Sigmoid colon (tissue), 7 donors: Measurements from ENCODE around the gene LEFTY2. TPM values are rescaled to one million over a fixed set of nuclear protein-coding genes. Genes with fewer than 3 reads are reported as not detected.

Source experiments
- DNase-seq: peaks from one replicate; pipeline ENCODE4 v3.0.0-alpha.2; 2019
- H3K27ac ChIP-seq, 4 donors: fragments of 200-600 bp; sonication (generic); one replicate each; pipeline ENCODE4 v1.5.1; 2016 to 2019; ENCODE audit warnings: mild to moderate bottlenecking in 1 of 4
- H3K27me3 ChIP-seq, 3 donors: fragments of 200-600 bp; sonication (generic); one replicate each; pipeline ENCODE4 v1.5.1; 2019; ENCODE audit warnings: mild to moderate bottlenecking in 1 of 3
- H3K36me3 ChIP-seq, 4 donors: fragments of 200-600 bp; sonication (generic); one replicate each; pipeline ENCODE4 v1.5.1; 2016 to 2019
- H3K4me1 ChIP-seq, 4 donors: fragments of 200-600 bp; sonication (generic); one replicate each; pipeline ENCODE4 v1.5.1; 2017 to 2019
- H3K4me3 ChIP-seq, 4 donors: fragments of 200-600 bp; sonication (generic); one replicate each; pipeline ENCODE4 v1.5.1; 2017 to 2019; ENCODE audit warnings: mild to moderate bottlenecking in 2 of 4, moderate library complexity in 1 of 4
- H3K9me3 ChIP-seq, 4 donors: fragments of 200-600 bp in 3 of 4; sonication (generic) in 3 of 4; one replicate each; pipeline versions ENCODE4 v1.5.1 to v1.6.1; 2013 to 2019
- EP300 ChIP-seq, 4 donors: sonication (generic); formaldehyde crosslinking; IDR thresholded peaks; one replicate each; pipeline ENCODE4 v1.6.1; 2017; ENCODE audit warnings: antibody characterized with exemption in 4 of 4
- POLR2A ChIP-seq, 2 donors: fragments of 450-650 bp; IDR thresholded peaks; one replicate each; pipeline ENCODE4 v1.6.1; 2016; ENCODE audit warnings: antibody characterized with exemption in 2 of 2, mild to moderate bottlenecking in 2 of 2, moderate library complexity in 2 of 2
- POLR2AphosphoS5 ChIP-seq, 4 donors: sonication (generic); formaldehyde crosslinking; IDR thresholded peaks; one replicate each; pipeline ENCODE4 v1.6.1; 2017; ENCODE audit warnings: antibody characterized with exemption in 4 of 4
- WGBS, 2 donors: extraction: QIAGEN DNeasy Blood & Tissue Kit; methylation state at CpG; one replicate each; pipeline ENCODE4 v1.1.7; 2013; 5-methylcytosine and 5-hydroxymethylcytosine counted together
- intact Hi-C: fragments of 100-400 bp; cut with DNase I; formaldehyde crosslinking; loops from one replicate; pipeline ENCODE4 v1.15.1; 2023
- polyA plus RNA-seq, 3 donors: library from polyadenylated mRNA; stranded (reverse); fragments of 200-250 nt; gene quantifications; one replicate each; pipeline ENCODE4 v1.2.3, GENCODE V29; 2013
- total RNA-seq, 4 donors: library from RNA; depleted of rRNA; stranded (reverse); fragments of >200 nt; gene quantifications; one replicate each; pipeline ENCODE4 v1.1.0, GENCODE V29; 2016
- TF ChIP-seq, protein P1 (sequence below), 4 experiments: fragments of 450-650 bp in 3 of 4; fragments of 200-600 bp in 1 of 4; IDR thresholded peaks; one replicate each; pipeline ENCODE4 v1.5.1; 2016 to 2019; ENCODE audit warnings: antibody characterized with exemption in 4 of 4, mild to moderate bottlenecking in 3 of 4, moderate library complexity in 2 of 4
- donor health status: healthy with polysubstance abuse.
- donor health status: Bipolar disorder and iron deficiency.
- donor health status: healthy.

LEFTY2 gene
- total and polyA plus RNA-seq, 7 donors = 0.71 to 15.6 (median 3.0) TPM; not detected in 3

DNA sequence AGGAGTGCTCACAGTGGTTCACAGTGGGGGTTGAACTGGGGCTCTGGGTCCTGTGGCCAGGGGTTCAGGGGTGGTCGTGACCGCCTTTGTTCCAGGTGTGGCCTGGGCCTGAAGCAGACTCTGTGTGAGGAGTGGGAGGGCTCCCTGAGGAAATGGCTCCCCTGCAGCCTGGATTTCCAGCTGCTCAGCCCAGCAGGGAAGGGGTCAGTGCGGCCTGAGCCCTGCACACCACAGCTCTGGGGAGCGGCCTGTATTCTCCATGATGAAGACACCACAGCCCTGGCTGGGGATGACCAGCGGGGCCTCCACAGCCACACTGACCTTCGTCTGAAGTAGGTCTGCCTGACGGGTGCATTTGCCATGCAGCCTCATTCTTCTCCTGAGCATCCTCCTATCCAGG is 33.7 kb downstream of the LEFTY2 start:
- Histone ChIP-seq H3K4me1 (peaks cover 0 to 11% (median 9%) of the 10 kb centered on the region in 4 donors), H3K27ac (no peak overlapping the region), H3K27me3 (no peaks in the 10 kb centered on the region), H3K36me3 (no peaks in the 10 kb centered on the region), H3K4me3 (no peak overlapping the region), H3K9me3 (no peaks in the 10 kb centered on the region)
- intact Hi-C loops = no loop called here
- TF ChIP-seq POLR2AphosphoS5 (IDR thresholded peaks at IDR 0.05) (no peak), EP300 (IDR thresholded peaks at IDR 0.05) (no peak), POLR2A (IDR thresholded peaks at IDR 0.05) (no peak)
- TF ChIP-seq, protein P1, sequence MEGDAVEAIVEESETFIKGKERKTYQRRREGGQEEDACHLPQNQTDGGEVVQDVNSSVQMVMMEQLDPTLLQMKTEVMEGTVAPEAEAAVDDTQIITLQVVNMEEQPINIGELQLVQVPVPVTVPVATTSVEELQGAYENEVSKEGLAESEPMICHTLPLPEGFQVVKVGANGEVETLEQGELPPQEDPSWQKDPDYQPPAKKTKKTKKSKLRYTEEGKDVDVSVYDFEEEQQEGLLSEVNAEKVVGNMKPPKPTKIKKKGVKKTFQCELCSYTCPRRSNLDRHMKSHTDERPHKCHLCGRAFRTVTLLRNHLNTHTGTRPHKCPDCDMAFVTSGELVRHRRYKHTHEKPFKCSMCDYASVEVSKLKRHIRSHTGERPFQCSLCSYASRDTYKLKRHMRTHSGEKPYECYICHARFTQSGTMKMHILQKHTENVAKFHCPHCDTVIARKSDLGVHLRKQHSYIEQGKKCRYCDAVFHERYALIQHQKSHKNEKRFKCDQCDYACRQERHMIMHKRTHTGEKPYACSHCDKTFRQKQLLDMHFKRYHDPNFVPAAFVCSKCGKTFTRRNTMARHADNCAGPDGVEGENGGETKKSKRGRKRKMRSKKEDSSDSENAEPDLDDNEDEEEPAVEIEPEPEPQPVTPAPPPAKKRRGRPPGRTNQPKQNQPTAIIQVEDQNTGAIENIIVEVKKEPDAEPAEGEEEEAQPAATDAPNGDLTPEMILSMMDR (IDR thresholded peaks at IDR 0.05) = no peak
- WGBS, 2 donors = 95 to 96% methylated on average over 7 of the region's 7 CpGs
- no peak for DNase-seq

DNA sequence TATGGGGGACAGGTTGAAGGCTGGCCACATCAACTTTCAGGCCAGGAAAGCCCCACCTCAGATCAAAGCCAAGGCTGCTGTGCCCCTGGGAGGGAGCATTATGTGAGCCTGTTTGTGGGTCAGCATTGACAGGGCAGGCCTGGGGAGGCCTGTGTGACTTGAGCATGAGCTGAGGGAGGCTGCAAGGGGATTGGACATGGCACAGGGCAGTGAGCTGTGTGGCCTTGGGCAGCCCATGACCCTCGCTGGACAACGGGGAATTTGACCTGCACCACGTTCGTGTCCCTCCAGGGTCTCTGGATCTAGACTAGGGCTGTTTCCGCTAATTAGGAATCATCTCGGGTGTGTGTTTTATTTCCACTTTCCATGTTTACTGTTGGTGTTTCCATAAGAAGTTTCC is 34.6 kb downstream of the LEFTY2 start:
- Histone ChIP-seq H3K36me3 (no peaks in the 10 kb centered on the region), H3K27ac (no peak overlapping the region), H3K4me3 (no peak overlapping the region), H3K9me3 (no peaks in the 10 kb centered on the region), H3K27me3 (no peaks in the 10 kb centered on the region), H3K4me1 (peaks cover 0 to 6% (median 6%) of the 10 kb centered on the region in 4 donors)
- no peak for DNase-seq
- intact Hi-C loops = no loop called here
- 90 to 92% methylated on average over 6 of the region's 6 CpGs for WGBS, 2 donors
- TF ChIP-seq, protein P1 (IDR thresholded peaks at IDR 0.05) = no peak
- no peak for TF ChIP-seq EP300 (IDR thresholded peaks at IDR 0.05)
- TF ChIP-seq POLR2A (IDR thresholded peaks at IDR 0.05) = no peak

DNA sequence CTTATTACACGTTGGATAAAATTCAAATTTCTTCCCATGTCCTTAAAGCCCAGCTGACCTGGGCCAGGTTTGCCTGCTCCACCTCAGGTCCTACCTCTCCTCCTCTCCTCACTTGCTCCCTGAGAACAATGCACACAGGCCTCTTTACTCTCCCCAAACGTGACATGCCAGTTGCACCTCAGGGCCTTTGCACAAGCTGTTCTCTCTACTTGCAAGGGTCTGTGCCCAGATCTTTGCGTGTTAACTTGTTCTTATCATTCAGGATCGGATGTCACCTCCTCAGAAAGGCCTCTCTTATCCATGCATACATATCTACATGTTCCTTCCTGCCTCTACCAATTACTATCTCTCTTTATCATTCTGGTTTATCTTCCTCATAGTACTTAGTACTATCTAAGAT is 37.4 kb downstream of the LEFTY2 start:
- Histone ChIP-seq H3K4me3 (no peak overlapping the region), H3K27ac (no peak overlapping the region), H3K9me3 (no peaks in the 10 kb centered on the region), H3K36me3 (no peaks in the 10 kb centered on the region), H3K27me3 (no peaks in the 10 kb centered on the region), H3K4me1 (no peaks in the 10 kb centered on the region)
- intact Hi-C loops = no loop called here
- 92% methylated on average over 4 of the region's 4 CpGs for WGBS, 2 donors
- no peak for DNase-seq
- TF ChIP-seq, protein P1 (IDR thresholded peaks at IDR 0.05) = no peak
- no peak for TF ChIP-seq EP300 (IDR thresholded peaks at IDR 0.05)
- TF ChIP-seq POLR2AphosphoS5 (IDR thresholded peaks at IDR 0.05) = no peak
- TF ChIP-seq POLR2A (IDR thresholded peaks at IDR 0.05) = no peak

DNA sequence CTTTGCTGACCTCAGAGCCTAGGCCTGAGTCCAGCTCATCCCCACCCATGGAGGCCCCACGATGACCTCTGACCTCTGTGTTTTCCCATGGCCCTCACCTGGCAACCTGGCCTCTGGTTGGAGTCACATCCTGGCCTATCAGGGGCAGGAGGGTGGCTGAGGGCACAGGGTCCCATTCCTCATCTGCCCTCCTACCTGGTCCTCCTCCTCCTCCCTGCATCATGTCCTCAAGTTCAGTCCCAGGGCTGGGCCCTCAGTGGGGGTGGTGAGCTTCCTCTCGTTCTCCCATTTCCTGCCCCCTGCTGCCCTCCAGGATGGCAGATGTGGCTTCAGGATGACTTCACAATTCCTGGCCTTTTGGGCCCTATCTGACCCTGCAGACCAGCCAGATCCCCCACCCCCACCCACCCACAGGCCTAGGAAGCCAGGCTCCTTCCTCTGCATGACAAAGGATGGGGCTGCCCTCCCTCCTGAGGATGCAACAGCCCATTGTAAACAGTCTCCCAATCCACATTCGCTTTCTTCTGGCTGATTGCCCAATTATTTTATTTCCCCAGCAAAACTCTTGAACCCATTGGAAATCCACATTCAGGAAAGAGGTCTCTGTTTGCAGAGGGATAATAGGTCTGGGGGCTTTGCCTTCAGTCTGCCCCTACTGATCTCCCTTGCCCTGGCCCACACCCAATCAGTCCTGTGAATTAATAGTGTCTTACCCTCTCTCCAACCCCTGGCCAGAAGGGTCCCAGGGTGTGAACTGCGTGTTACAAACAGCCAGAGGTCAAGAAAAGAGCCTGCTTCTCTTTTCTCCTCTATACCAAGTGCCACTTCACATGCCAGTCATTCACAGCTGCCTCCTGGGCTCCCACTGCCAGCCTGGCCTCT is 41.7 kb downstream of the LEFTY2 start:
- no peaks in the 10 kb centered on the region for H3K27me3 ChIP-seq
- no peak for DNase-seq
- H3K4me1 ChIP-seq = no peaks in the 10 kb centered on the region
- H3K27ac ChIP-seq = no peak overlapping the region
- no peaks in the 10 kb centered on the region for H3K9me3 ChIP-seq
- no peak overlapping the region for H3K4me3 ChIP-seq
- intact Hi-C loops = no loop called here
- 65 to 76% methylated on average over 4 of the region's 4 CpGs for WGBS, 2 donors
- TF ChIP-seq POLR2AphosphoS5 (IDR thresholded peaks at IDR 0.05) = no peak
- no peak for TF ChIP-seq EP300 (IDR thresholded peaks at IDR 0.05)
- no peak for TF ChIP-seq POLR2A (IDR thresholded peaks at IDR 0.05)
- TF ChIP-seq, protein P1 (IDR thresholded peaks at IDR 0.05) = no peak
- H3K36me3 ChIP-seq = no peaks in the 10 kb centered on the region
